NK-92 (cell line): ENCODE data around the gene CCDC6.
"Not testable (repeated sequence)": the region's sequence is repeated elsewhere in the genome, so short reads cannot be mapped to it uniquely, and the experiment has no call there.

Experiments
- DNase-seq: peaks from one replicate; lab custom pipeline; 2025; ENCODE audit not compliant: unreplicated experiment; lab: John Stamatoyannopoulos, UW

Gene CCDC6

DNA sequence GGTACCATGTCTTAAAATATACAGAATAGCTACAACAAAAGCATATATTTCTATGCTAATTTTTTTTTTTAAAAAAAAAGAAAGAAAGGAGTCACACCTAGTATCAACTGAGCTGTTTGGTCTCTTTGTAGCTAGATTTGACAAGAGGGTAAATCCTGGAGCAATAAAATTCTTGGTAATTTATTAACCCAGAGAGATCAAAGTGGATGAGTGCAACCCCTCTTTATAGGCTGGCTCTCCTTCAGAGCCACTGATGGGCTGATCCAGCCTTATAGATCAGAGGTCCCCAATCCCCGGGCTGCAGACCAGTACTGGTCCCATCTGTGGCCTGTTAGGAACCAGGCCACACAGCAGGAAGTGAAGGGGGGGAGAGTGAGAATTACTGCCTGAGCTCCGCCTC lies 133.3 kb downstream of the CCDC6 start:
- DNase-seq, result no peak

DNA sequence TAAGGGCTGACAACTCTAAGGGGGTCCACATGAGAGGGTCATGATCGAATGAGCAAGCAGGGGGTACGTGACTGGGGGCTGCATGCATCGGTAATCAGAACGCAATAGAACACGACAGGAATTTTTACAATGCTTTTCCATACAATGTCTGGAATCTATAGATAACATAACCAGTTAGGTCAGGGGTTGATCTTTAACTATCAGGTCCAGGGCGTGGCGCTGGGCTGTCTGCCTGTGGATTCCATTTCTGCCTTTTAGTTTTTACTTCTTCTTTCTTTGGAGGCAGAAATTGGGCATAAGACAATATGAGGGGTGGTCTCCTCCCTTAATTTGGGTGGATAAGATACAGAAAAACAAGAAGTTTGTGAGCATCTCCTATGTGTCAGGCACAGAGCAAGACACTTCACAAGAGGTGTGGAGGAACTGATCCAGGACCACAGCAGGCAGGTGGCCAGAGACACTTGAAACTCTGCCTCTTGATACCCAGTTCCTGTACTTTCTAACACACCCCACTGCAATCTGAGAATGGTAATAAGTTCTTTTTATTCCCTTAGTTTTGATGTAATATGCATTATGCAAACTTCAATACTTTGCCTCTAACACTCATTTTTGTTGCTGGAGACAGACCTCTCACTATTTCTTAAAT lies 135.1 kb downstream of the CCDC6 start:
- no peak for DNase-seq

DNA sequence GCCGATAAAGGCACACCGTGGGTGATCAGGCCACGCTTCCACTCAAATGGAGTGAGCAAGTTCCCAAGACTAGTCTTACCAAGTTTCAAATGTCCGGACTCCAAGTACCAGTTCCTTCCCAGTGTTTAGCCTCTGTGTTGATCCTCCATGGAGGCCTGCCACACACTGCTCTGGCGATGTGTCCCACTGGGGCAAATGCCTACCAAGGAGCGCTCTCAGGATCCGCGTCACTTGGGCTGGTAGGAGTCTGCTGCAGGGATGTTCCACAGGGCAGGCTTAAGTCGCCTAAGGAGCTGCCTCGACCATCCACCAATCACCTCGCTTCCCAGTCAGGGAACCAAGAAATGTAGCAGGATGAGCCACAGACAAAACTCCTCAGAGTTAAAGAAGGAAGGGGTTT lies 135.7 kb downstream of the CCDC6 start:
- no peak for DNase-seq

GRCh38 chr10:59762505-59762904 lies 143.9 kb downstream of the CCDC6 start:
- no peak for DNase-seq

- no peak for DNase-seq
Measured at GRCh38 chr10:59757966-59758365, 148.4 kb downstream of the CCDC6 start.

DNA sequence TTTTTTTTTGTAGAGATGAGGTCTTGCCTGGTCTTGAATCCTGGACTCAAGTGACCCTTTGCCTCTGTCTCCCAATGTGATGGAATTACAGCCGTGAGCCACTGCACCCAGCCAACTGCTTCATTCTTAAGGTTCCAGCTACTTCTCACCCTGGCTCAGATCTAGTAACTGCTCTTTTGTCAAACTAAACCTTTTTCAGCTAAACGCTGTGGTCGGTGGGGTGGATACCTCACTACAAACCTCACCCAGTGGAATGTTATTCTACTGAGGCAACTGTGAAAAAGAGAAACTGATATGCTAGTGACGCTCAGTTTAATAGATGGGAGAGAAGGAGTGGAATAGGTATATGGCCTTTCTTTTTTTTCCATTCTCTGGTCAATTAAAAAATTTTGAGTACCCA lies 151.4 kb downstream of the CCDC6 start:
- no peak for DNase-seq

DNA sequence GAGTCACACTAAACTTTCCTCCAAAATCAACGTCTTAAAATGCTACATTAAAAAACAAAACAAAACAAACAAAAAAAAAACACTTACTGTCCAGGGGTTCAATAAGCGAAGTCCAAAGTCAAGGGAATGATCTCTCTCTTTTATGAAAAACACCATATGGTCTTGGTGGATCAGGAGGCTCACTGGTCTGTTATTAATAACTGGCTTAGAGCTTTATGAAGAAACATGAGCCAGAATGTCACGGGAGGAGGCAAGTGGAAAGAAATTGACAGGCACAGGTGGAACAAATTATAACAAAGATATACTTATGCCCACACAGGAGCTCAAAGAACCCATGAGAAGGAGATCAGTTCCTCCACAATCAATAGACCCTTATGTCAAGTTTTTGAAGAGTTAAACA lies 153.1 kb downstream of the CCDC6 start, which contains the start of gene MRLN:
TSS of gene MRLN (minus strand) at position 189 of the 400 bp plus-strand sequence.
- DNase-seq, result no peak

GRCh38 chr10:59752278-59752940 lies 153.9 kb downstream of the CCDC6 start:
- no peak for DNase-seq

DNA sequence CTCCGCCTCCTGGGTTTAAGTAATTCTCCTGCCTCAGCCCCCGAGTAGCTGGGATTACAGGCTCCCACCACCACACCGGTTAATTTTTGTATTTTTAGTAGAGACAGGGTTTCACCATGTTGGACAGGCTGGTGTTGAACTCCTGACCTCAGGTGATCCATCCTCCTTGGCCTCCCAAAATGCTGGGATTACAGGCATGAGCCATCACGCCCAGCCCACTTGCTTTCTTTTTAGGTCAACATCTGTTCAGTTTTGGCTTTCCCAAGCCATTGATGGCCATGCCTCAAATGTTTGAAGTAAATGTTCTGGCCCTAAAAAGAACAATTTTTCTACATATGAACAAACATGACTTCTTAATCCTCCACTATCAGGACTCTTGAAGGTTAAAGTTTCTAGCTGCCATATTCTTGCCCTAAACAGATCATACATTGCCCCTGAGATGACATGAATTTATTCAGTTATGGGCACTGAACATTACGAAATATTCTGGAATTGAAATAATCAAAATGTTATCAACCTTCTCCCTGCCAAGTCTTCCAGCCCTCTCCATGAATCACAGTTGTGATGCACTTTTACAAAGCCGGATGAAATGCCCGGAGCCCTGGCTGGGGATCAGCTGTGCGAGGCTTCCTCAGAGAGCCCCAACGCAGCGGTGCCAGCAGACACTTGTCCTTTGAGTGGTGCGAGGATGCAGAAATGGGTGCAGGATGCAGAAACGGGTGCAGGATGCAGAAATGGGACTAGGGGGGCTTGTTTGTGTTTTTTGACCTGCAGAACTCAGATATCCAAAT lies 156.0 kb downstream of the CCDC6 start:
- no peak for DNase-seq

DNA sequence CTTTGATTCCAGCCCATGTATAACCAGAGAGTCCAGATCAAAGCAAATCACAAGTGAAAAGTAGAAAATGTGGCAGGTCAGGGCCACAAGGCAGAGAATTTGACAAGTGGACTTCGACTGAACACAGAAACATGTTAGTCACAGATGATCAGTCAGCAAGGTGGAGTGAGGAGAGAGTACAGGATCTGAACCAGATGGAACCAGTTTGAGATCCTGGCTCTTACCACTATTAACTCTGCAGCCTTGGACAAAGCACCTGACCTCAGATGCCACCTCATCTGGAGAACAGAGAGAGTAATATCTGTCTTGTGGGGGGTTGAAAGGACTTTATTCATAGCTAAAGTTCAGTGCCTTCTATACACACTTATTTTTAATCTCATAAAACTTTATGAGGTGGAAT lies 157.5 kb downstream of the CCDC6 start:
- no peak for DNase-seq

DNA sequence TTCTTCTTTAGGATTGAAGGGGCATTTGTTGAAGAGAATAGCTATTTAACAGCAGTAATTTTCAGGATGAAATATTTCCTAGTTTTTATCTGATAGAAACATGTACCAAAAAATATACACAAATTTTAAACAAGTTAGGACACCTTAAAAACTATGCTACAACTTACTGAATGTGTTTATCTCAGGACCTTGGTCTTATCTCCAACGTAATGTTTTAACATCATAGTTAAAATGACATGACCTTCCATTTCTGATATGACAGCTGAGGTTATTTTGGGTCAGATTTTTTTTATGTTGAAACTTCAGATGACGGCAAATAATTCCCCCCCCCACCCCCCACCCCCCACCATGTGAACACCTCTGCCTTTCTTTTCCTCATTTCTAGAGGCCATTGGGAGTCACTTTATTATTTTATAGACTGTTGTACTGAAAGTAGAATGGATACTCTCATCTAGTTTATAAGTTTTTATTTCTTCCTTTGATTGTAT lies 161.1 kb downstream of the CCDC6 start:
- no peak for DNase-seq

GRCh38 chr10:59744762-59745161 lies 161.6 kb downstream of the CCDC6 start:
- not testable (repeated sequence) for DNase-seq

GRCh38 chr10:59744156-59744555 lies 162.2 kb downstream of the CCDC6 start:
- DNase-seq, result not testable (repeated sequence)

DNA sequence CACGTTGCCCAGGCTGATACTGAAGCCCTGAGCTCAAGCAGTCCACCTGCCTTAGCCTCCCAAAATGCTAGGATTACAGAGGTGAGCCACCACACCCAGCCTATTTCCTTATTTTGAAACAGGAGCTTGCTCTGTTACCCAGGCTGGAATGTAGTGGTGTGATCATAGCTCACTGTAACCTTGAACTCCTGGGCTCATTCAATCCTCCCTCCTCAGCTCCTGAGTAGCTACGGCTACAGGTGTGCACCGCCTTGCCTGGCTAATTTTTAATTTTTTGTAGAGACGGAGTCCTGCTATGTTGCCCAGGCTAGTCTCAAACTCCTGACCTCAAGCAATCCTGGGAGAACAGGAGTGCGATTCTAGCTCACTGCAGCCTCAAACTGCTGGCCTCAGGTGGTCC lies 164.8 kb downstream of the CCDC6 start:
- no peak for DNase-seq

GRCh38 chr10:59741048-59741447 lies 165.3 kb downstream of the CCDC6 start:
- DNase-seq, result no peak
